ENCODE measurements around the gene F8A2.
"Not testable (repeated sequence)": the region's sequence is repeated elsewhere in the genome, so short reads cannot be mapped to it uniquely, and the experiment has no call there.

Gene F8A2

GRCh38 chrX:155381843-155382528 is at the start of gene F8A2:
F8A2 (plus strand) TSS chrX:155382095; CDS start chrX:155382115, 20 bp downstream.
- DNase-seq: not testable (repeated sequence)

GRCh38 chrX:155333544-155334100 is 48.3 kb upstream of the F8A2 start:
- DNase-seq: no peak

DNA sequence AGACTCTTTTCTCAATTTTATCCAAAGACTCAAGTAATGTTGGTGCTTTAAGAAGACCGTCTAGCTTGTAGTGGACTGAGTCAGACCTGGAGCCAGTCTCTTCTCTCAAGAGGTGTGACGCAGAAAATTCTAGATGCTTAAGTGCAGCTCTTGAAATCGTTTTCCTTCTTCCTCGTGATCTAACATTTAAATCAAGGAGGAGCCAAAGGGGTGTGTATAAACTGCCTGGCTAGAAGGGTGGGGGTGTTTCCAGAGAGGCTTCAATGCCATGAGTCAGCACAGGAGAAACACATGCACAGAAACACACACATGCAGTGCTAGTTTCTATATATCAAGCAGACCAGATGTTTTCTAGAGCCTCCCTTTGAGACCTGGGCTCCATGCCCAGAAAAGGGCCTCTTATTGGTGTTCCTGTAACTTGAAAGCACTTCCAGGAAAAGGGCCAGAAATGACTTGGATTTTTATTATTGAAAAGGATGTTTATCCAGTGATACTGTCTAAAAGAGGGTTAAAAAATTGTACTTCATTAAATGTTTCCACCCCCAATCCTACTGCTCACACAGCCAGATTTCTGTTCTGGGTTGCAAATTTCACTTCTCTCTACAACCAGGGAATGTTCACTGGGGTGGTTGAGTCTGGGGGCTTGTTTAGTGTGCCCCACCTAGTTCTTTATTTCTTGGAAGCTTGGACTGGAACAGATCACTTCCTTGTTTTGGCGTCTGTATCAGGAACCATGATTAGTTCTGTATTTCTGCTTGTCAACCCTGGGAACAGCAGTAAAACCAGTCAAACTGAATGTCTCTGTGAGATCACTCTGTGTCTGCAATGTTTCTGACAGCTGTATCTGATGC is 47.2 kb upstream of the F8A2 start, which contains the start of gene CLIC2:
Gene CLIC2, minus strand, starts transcription at position 129 of the 851 bp plus-strand sequence. CDS start 187 bp downstream, outside the sequence.
- no peak for DNase-seq

DNA sequence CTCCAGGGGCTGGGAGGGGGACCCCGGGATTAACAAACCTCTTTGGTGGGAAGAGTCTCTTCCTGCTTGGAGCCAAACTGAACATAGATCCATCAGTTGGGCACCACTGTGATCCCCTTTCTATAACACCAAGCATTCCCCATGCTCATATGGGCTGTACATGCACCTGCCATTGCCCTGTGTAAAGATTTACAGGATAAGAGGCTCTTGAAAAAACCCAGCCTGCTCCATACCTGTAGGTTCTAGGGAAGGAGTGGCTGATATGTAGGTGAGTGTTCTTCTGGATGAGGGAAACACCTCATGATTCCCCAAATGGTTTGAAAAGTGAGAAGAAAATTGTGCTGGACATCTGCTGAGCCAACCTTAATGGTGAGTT is 46.6 kb upstream of the F8A2 start:
- DNase-seq: not testable (repeated sequence)

DNA sequence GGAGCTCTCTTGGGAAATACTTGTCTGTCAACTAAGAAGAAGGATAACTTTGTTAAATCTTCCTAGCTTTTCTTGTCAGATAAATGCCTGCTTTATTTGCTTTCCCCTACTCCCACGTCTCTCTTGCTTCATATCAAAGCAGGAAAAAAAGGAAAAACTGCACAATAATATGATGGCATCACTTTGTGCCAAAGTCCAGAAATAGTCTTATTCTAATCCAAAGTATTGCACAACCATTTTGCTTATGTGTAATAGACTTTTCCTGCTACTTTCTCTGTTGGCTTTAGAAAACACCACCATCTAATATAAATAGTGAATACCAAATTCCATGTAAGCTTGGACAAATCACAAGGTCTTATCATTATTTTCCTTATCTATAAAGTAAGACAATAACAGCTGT is 36.2 kb upstream of the F8A2 start:
- not testable (repeated sequence) for DNase-seq

DNA sequence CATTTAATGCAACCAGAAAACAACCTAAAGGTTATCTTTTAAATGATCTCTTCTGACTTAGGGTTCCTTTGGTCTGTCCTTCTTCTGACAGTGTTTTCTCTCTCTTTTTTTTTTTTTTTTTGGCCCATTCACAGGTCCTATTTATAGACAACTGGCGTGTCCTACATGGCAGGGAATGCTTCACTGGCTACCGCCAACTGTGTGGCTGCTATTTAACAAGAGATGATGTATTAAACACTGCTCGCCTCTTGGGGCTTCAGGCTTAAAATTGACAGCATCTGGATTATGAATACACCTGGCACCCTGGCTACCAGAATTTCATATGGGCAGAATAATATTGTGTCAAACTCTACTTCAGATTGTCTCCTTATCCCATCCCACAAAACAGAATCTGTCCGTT is 32.4 kb upstream of the F8A2 start:
- not testable (repeated sequence) for DNase-seq

DNA sequence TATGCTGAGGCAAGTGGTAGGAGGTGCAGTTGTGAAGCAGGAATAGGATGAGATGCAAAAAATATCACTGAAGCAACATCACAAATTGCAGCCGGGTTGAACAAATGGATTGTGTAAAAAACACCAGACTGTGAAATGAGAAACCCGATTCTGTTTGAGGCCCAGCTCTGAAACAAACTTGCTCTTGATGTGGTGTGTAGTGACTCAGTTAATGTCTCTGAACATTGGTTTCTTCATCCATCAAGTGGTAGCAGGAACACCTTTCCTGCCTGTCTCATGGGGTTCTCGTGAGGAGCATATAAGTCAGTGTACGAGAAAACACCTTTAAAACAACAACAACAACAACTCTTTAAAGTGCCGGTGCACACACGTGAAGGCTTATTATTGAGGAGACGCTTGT is 18.2 kb upstream of the F8A2 start:
- DNase-seq: not testable (repeated sequence)

GRCh38 chrX:155373777-155374458 is 8.0 kb upstream of the F8A2 start:
- DNase-seq: not testable (repeated sequence)

DNA sequence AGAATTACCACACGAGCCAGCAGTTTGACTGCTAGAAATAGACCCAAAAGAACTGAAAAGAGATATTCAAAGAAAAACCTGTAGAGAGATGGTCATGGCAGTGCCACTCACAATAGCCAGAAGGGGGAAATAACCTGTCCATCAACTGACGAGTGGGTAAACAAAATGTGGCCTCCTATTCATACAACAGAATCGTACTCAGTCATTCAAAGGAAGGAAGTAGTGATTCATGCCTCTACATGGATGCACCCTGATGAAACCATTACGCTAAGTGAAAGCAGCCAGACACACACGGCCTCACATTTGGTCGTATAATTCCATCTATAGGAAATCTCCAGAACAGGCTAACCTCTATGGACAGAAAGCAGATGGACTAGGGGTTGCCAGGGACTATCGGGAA is 2.1 kb upstream of the F8A2 start:
- not testable (repeated sequence) for DNase-seq

DNA sequence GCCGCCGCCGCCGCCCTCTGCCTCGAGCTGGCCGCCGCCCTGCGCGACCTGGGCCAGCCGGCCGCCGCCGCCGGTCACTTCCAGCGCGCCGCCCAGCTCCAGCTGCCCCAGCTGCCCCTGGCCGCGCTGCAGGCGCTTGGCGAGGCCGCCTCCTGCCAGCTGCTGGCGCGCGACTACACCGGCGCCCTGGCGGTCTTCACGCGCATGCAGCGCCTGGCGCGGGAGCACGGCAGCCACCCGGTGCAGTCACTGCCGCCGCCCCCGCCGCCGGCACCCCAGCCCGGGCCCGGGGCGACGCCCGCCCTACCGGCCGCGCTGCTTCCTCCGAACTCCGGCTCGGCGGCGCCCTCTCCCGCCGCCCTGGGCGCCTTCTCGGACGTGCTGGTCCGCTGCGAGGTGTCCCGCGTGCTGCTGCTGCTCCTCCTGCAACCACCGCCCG is 653 bp downstream of the F8A2 start:
- not testable (repeated sequence) for DNase-seq

- DNase-seq: no peak
Observed at GRCh38 chrX:155389634-155390033, 7.7 kb downstream of the F8A2 start.

- DNase-seq: not testable (repeated sequence)
Observed at GRCh38 chrX:155394747-155395276, 12.9 kb downstream of the F8A2 start.

- DNase-seq: no peak
Observed at GRCh38 chrX:155406429-155406828, 24.5 kb downstream of the F8A2 start.

DNA sequence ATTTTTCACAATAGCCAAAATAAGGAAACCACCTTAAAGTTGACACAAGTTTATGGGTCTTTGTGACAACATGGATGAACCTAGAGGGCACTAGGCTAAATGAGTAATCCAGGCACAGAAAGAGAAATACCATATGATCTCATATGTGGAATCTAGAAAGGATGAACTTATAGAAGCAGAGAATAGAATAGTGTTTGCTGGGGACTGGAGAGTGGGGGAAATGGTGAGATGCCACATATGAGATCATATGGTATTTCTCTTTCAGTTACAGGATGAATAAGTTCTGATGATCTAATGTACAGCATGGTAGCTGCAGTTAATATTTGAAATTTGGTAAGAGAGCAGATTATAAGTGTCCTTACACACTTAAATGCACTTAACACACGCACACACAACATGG is 35.9 kb downstream of the F8A2 start:
- DNase-seq: no peak
